HG03460 (cell line): Measurements from ENCODE around the gene ATP2B2.

ENCODE experiments used
- ATAC-seq: cut with Tn5 transposase; IDR thresholded peaks from one replicate; pipeline ENCODE4 v1.9.1; 2021; ENCODE audit not compliant: unreplicated experiment

The ATP2B2 gene

GRCh38 chr3:10286596-10287295 lies 218.6 kb downstream of the ATP2B2 start:
- ATAC-seq, result no peak

GRCh38 chr3:10286133-10286524 lies 219.3 kb downstream of the ATP2B2 start:
- ATAC-seq, result no peak

GRCh38 chr3:10285272-10286132 lies 219.9 kb downstream of the ATP2B2 start:
- ATAC-seq, result no peak

- ATAC-seq, result no peak
Observed at GRCh38 chr3:10284496-10284895, 220.9 kb downstream of the ATP2B2 start.

- no peak for ATAC-seq
Observed at GRCh38 chr3:10283638-10284037, 221.7 kb downstream of the ATP2B2 start.

- ATAC-seq, result no peak
Observed at GRCh38 chr3:10281951-10282350, 223.4 kb downstream of the ATP2B2 start.

GRCh38 chr3:10280571-10280970 lies 224.8 kb downstream of the ATP2B2 start:
- no peak for ATAC-seq

GRCh38 chr3:10280177-10280529 lies 225.2 kb downstream of the ATP2B2 start:
- no peak for ATAC-seq

- no peak for ATAC-seq
Observed at GRCh38 chr3:10279384-10280176, 225.8 kb downstream of the ATP2B2 start.

GRCh38 chr3:10278501-10278900 lies 226.9 kb downstream of the ATP2B2 start:
- ATAC-seq, result no peak

GRCh38 chr3:10277115-10277625 lies 228.2 kb downstream of the ATP2B2 start:
- no peak for ATAC-seq

- ATAC-seq, result no peak
Observed at GRCh38 chr3:10274601-10275000, 230.8 kb downstream of the ATP2B2 start.
